Measurements from ENCODE around the gene PCDHGA9.

DNA sequence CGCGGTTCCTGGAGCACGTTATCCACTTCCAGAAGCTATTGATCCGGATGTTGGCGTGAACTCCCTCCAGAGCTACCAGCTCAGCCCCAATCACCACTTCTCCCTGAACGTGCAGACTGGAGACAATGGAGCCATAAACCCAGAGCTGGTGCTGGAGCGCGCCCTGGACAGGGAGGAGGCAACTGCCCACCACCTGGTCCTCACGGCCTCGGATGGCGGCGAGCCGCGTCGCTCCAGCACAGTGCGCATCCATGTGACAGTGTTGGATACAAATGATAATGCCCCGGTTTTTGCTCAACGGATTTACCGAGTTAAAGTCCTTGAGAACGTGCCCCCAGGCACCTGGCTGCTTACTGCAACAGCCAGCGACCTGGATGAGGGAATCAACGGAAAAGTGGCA is 809 bp downstream of the PCDHGA9 start:
- TF ChIP-seq, protein P1, sequence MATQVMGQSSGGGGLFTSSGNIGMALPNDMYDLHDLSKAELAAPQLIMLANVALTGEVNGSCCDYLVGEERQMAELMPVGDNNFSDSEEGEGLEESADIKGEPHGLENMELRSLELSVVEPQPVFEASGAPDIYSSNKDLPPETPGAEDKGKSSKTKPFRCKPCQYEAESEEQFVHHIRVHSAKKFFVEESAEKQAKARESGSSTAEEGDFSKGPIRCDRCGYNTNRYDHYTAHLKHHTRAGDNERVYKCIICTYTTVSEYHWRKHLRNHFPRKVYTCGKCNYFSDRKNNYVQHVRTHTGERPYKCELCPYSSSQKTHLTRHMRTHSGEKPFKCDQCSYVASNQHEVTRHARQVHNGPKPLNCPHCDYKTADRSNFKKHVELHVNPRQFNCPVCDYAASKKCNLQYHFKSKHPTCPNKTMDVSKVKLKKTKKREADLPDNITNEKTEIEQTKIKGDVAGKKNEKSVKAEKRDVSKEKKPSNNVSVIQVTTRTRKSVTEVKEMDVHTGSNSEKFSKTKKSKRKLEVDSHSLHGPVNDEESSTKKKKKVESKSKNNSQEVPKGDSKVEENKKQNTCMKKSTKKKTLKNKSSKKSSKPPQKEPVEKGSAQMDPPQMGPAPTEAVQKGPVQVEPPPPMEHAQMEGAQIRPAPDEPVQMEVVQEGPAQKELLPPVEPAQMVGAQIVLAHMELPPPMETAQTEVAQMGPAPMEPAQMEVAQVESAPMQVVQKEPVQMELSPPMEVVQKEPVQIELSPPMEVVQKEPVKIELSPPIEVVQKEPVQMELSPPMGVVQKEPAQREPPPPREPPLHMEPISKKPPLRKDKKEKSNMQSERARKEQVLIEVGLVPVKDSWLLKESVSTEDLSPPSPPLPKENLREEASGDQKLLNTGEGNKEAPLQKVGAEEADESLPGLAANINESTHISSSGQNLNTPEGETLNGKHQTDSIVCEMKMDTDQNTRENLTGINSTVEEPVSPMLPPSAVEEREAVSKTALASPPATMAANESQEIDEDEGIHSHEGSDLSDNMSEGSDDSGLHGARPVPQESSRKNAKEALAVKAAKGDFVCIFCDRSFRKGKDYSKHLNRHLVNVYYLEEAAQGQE (IDR thresholded peaks at IDR 0.05; ENCODE audit: insufficient read depth in 1 of 2, low read depth in 2 of 2, low read length in 2 of 2), result no peak
- TF ChIP-seq TAF1 (IDR thresholded peaks at IDR 0.05; ENCODE audit: borderline replicate concordance, insufficient read depth, low read length), result no peak
- no peak for TF ChIP-seq POLR2AphosphoS5 (IDR thresholded peaks at IDR 0.05; ENCODE audit: low read depth, low read length)
- no peak for TF ChIP-seq SIN3A (IDR thresholded peaks at IDR 0.05; ENCODE audit: borderline replicate concordance, insufficient read depth, low read length)
